RWPE2 (cell line): Measurements from ENCODE around the gene SLC19A1.

Experiments
- ATAC-seq: fragments of 200-7000 bp; cut with Tn5 transposase; 3 replicates; pipeline ENCODE4 v1.9.1; 2021; ENCODE audit warnings: low read depth
- DNase-seq: peaks from one replicate; pipeline ENCODE4 v3.0.0-alpha.2; 2020; ENCODE audit warnings: low spot score
- H3K27ac ChIP-seq: fragments of 450-650 bp; 2 replicates; pipeline ENCODE4 v1.5.1; 2017; ENCODE audit warnings: mild to moderate bottlenecking; ENCODE audit not compliant: poor library complexity, severe bottlenecking
- H3K27me3 ChIP-seq: fragments of 250-450 bp; sonication (Bioruptor Pico); 2 replicates; pipeline ENCODE4 v1.5.1; 2021; ENCODE audit warnings: mild to moderate bottlenecking, moderate library complexity; ENCODE audit not compliant: insufficient read depth, poor library complexity, severe bottlenecking
- H3K36me3 ChIP-seq: fragments of 250-450 bp; sonication (Bioruptor Pico); 2 replicates; pipeline ENCODE4 v1.5.1; 2020; ENCODE audit warnings: low read depth, mild to moderate bottlenecking, moderate library complexity
- H3K4me1 ChIP-seq: fragments of 250-450 bp; sonication (Bioruptor Pico); 2 replicates; pipeline ENCODE4 v1.5.1; 2021; ENCODE audit warnings: mild to moderate bottlenecking, moderate library complexity; ENCODE audit not compliant: insufficient read depth, poor library complexity, severe bottlenecking
- H3K4me3 ChIP-seq: fragments of 250-450 bp; sonication (Bioruptor Pico); 2 replicates; pipeline ENCODE4 v1.5.1; 2021; ENCODE audit warnings: mild to moderate bottlenecking, moderate library complexity; ENCODE audit not compliant: severe bottlenecking
- H3K9me3 ChIP-seq: fragments of 250-450 bp; sonication (Bioruptor Pico); 2 replicates; pipeline ENCODE4 v1.5.1; 2021; ENCODE audit warnings: mild to moderate bottlenecking, moderate library complexity; ENCODE audit not compliant: severe bottlenecking
- TF ChIP-seq, protein P1 (sequence below): fragments of 450-650 bp; IDR thresholded peaks from one replicate; pipeline ENCODE4 v1.5.1; 2017; ENCODE audit warnings: mild to moderate bottlenecking, moderate library complexity; ENCODE audit not compliant: poor library complexity, severe bottlenecking

SLC19A1 gene

GRCh38 chr21:45469273-45470086, 72.8 kb downstream of the SLC19A1 start:
- TF ChIP-seq, protein P1, sequence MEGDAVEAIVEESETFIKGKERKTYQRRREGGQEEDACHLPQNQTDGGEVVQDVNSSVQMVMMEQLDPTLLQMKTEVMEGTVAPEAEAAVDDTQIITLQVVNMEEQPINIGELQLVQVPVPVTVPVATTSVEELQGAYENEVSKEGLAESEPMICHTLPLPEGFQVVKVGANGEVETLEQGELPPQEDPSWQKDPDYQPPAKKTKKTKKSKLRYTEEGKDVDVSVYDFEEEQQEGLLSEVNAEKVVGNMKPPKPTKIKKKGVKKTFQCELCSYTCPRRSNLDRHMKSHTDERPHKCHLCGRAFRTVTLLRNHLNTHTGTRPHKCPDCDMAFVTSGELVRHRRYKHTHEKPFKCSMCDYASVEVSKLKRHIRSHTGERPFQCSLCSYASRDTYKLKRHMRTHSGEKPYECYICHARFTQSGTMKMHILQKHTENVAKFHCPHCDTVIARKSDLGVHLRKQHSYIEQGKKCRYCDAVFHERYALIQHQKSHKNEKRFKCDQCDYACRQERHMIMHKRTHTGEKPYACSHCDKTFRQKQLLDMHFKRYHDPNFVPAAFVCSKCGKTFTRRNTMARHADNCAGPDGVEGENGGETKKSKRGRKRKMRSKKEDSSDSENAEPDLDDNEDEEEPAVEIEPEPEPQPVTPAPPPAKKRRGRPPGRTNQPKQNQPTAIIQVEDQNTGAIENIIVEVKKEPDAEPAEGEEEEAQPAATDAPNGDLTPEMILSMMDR, result no peak
- Histone ChIP-seq H3K4me1 (peaks cover 6% of the 10 kb centered on the region), H3K9me3 (no peaks in the 10 kb centered on the region), H3K27ac (no peak overlapping the region), H3K27me3 (no peaks in the 10 kb centered on the region), H3K4me3 (no peak overlapping the region), H3K36me3 (no peaks in the 10 kb centered on the region)
- DNase-seq, result no peak
- ATAC-seq, result no peak

DNA sequence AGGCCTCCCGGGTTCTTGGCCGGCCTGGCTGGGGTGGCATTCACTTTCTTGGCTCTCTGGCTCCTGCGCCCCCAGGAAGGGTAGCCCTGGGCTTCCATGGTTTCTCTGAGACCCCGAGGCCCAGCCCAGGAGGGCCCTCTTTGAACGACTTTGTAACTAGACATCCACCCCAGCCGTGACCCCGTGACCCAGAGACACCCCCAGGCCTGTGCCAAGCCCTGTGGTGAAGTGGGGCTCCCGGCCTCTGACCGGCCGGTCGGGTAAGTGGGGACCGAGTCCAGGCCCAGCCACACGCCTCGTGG, 73.3 kb downstream of the SLC19A1 start:
- Histone ChIP-seq H3K27ac (no peak overlapping the region), H3K4me3 (no peak overlapping the region), H3K27me3 (no peaks in the 10 kb centered on the region), H3K4me1 (peaks cover 6% of the 10 kb centered on the region), H3K36me3 (no peaks in the 10 kb centered on the region), H3K9me3 (no peaks in the 10 kb centered on the region)
- TF ChIP-seq, protein P1, result no peak
- ATAC-seq, result no peak
- no peak for DNase-seq

GRCh38 chr21:45468051-45468970, 73.9 kb downstream of the SLC19A1 start:
- H3K4me3 ChIP-seq, result no peak overlapping the region
- DNase-seq (no peak), ATAC-seq (no peak)
- TF ChIP-seq, protein P1, result no peak
- H3K4me1 ChIP-seq, result peaks cover 6% of the 10 kb centered on the region
- H3K27me3 ChIP-seq, result no peaks in the 10 kb centered on the region
- no peaks in the 10 kb centered on the region for H3K9me3 ChIP-seq
- no peaks in the 10 kb centered on the region for H3K36me3 ChIP-seq
- H3K27ac ChIP-seq, result no peak overlapping the region

GRCh38 chr21:45467221-45467779, 74.9 kb downstream of the SLC19A1 start:
- no peaks in the 10 kb centered on the region for H3K27me3 ChIP-seq
- DNase-seq (no peak), ATAC-seq (no peak)
- TF ChIP-seq, protein P1, result no peak
- peaks cover 6% of the 10 kb centered on the region for H3K4me1 ChIP-seq
- H3K36me3 ChIP-seq, result no peaks in the 10 kb centered on the region
- H3K9me3 ChIP-seq, result no peaks in the 10 kb centered on the region
- no peak overlapping the region for H3K4me3 ChIP-seq
- H3K27ac ChIP-seq, result no peak overlapping the region
